Astrocyte (in vitro differentiated cells and primary cell): ENCODE data around the gene NAGLU.

Source experiments
- EZH2 ChIP-seq: IDR thresholded peaks from 2 replicates; pipeline ENCODE4 v1.6.1; 2012; ENCODE audit warnings: mild to moderate bottlenecking, low read length, inconsistent platforms; ENCODE audit not compliant: insufficient read depth
- TF ChIP-seq, protein P1 (sequence below): IDR thresholded peaks from 2 replicates; pipeline ENCODE4 v1.5.1; 2011; ENCODE audit warnings: low read depth, mild to moderate bottlenecking, inconsistent platforms, low read length, moderate library complexity; ENCODE audit not compliant: insufficient read depth

DNA sequence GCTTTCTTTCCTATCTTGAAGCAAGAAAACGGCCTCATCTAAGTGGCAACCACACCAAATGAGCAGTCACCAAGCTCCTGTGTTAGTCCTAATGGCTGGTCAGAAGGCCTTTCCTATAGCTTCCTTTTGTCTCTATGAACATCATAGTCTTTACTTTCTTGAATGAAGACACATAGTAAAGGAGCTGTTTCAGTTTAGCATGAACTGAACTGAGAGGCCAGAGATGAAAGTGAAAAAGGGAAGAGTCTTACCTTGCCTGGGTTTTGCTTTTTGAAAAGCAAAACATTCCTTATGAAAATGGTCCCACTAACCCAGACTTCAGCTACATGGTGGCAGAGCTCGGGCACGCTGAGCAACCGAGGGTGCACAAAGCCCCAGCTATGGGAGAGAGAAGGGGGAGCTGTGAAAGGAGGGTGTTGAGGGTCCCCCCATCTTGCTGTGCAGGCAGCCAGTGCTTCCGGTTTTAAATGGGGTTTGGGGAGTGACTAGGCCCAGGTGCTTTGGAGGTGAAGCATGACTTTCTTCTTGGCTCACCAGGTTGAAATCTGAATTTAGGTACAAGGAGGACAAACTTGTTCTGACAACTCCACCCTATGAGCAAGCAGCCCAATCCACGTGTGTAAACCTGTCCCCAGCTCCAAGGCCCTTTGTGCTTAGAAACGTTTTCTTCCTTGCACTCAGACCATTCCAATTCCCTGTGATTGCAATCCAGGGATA lies 50.6 kb downstream of the NAGLU start:
- TF ChIP-seq, protein P1, sequence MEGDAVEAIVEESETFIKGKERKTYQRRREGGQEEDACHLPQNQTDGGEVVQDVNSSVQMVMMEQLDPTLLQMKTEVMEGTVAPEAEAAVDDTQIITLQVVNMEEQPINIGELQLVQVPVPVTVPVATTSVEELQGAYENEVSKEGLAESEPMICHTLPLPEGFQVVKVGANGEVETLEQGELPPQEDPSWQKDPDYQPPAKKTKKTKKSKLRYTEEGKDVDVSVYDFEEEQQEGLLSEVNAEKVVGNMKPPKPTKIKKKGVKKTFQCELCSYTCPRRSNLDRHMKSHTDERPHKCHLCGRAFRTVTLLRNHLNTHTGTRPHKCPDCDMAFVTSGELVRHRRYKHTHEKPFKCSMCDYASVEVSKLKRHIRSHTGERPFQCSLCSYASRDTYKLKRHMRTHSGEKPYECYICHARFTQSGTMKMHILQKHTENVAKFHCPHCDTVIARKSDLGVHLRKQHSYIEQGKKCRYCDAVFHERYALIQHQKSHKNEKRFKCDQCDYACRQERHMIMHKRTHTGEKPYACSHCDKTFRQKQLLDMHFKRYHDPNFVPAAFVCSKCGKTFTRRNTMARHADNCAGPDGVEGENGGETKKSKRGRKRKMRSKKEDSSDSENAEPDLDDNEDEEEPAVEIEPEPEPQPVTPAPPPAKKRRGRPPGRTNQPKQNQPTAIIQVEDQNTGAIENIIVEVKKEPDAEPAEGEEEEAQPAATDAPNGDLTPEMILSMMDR: no peak
- TF ChIP-seq EZH2: no peak
